ENCODE measurements around the gene SEMA5B. TPM values are rescaled to one million over a fixed set of nuclear protein-coding genes. Genes with fewer than 3 reads are reported as not detected.

SEMA5B gene
- polyA plus RNA-seq, 1 of the 3 experiments (the other 2 are of a cell fraction) = 0.43 TPM

- 68% methylated on average over 6 of the region's 6 CpGs for WGBS (ENCODE audit: low lambda C conversion rate)
- no peak for DNase-seq
- no peaks in the 10 kb centered on the region for H3F3A ChIP-seq (replicated peaks; ENCODE audit: insufficient read depth)
- no peaks in the 10 kb centered on the region for H3K9me3 ChIP-seq
- H3K4me2 ChIP-seq = no peak overlapping the region
- ChIA-PET CTCF (no interaction called here), POLR2A (no interaction called here)
- no peaks in the 10 kb centered on the region for H3K36me3 ChIP-seq (replicated peaks in 1 of 2; ENCODE audit: control insufficient read depth in 1 of 2, insufficient read depth in 2 of 2, low read length in 1 of 2)
- H3K9me2 ChIP-seq = no peaks in the 10 kb centered on the region
- H3K79me2 ChIP-seq (ENCODE audit: insufficient read depth) = no peaks in the 10 kb centered on the region
- no peak overlapping the region for H3K9ac ChIP-seq
- no peaks in the 10 kb centered on the region; the same call in 1 of the 2 replicates for H3K27me3 ChIP-seq (ENCODE audit: insufficient read depth)
- no peaks in the 10 kb centered on the region for H4K20me1 ChIP-seq (ENCODE audit: insufficient read depth)
- H3K27ac ChIP-seq (ENCODE audit: low read depth in 2 of 2, low read length in 1 of 2) = no peak overlapping the region
- no peak overlapping the region for H2AFZ ChIP-seq (ENCODE audit: low read depth)
- TF ChIP-seq NRF1 (IDR thresholded peaks at IDR 0.05; ENCODE audit: low read depth, low read length) = no peak
- H3K4me1 ChIP-seq (ENCODE audit: control insufficient read depth in 1 of 2, insufficient read depth in 2 of 2, low read depth in 1 of 2, low read length in 1 of 2) = peaks cover 0 to 2% of the 10 kb centered on the region in 2 experiments; a peak in 1 of 4 replicates
- H3K4me3 ChIP-seq (ENCODE audit: low read depth in 2 of 2, low read length in 1 of 2) = no peak overlapping the region
Observed at GRCh38 chr3:122923611-122924010, 104.0 kb downstream of the SEMA5B start.

GRCh38 chr3:122921791-122922651 is 105.5 kb downstream of the SEMA5B start:
- Histone ChIP-seq H3K27ac (ENCODE audit: low read depth in 2 of 2, low read length in 1 of 2) (no peak overlapping the region), H3K4me3 (ENCODE audit: low read depth in 2 of 2, low read length in 1 of 2) (no peak overlapping the region), H3K27me3 (ENCODE audit: insufficient read depth) (no peaks in the 10 kb centered on the region; the same call in 1 of the 2 replicates), H3K9me3 (no peaks in the 10 kb centered on the region), H3K36me3 (replicated peaks in 1 of 2; ENCODE audit: control insufficient read depth in 1 of 2, insufficient read depth in 2 of 2, low read length in 1 of 2) (no peaks in the 10 kb centered on the region), H4K20me1 (ENCODE audit: insufficient read depth) (no peaks in the 10 kb centered on the region), H3K4me2 (no peak overlapping the region), H2AFZ (ENCODE audit: low read depth) (no peak overlapping the region), H3K4me1 (ENCODE audit: control insufficient read depth in 1 of 2, insufficient read depth in 2 of 2, low read depth in 1 of 2, low read length in 1 of 2) (no peaks in the 10 kb centered on the region), H3F3A (replicated peaks; ENCODE audit: insufficient read depth) (no peaks in the 10 kb centered on the region), H3K79me2 (ENCODE audit: insufficient read depth) (no peaks in the 10 kb centered on the region), H3K9me2 (no peaks in the 10 kb centered on the region), H3K9ac (no peak overlapping the region)
- DNase-seq = no peak
- ChIA-PET CTCF (interaction anchor here (1.2 kb wide), 1 partner anchor 21 kb away, joined by 3 read pairs; no protein-coding TSS in a partner anchor), POLR2A (no interaction called here)
- no peak for TF ChIP-seq JUND (IDR thresholded peaks at IDR 0.05)
- TF ChIP-seq REST (IDR thresholded peaks at IDR 0.05; ENCODE audit: low read depth, low read length) = no peak
- TF ChIP-seq, protein P1, sequence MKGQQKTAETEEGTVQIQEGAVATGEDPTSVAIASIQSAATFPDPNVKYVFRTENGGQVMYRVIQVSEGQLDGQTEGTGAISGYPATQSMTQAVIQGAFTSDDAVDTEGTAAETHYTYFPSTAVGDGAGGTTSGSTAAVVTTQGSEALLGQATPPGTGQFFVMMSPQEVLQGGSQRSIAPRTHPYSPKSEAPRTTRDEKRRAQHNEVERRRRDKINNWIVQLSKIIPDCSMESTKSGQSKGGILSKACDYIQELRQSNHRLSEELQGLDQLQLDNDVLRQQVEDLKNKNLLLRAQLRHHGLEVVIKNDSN (IDR thresholded peaks at IDR 0.05; ENCODE audit: borderline replicate concordance, low read depth) = no peak
- no peak for TF ChIP-seq SMC3 (IDR thresholded peaks at IDR 0.05; ENCODE audit: low read depth, low read length)
- no peak for TF ChIP-seq YY1 (IDR thresholded peaks at IDR 0.05; ENCODE audit: low read depth)
- WGBS (ENCODE audit: low lambda C conversion rate) = 85% methylated on average over 38 of the region's 68 CpGs
